ENCODE measurements around the gene SRM.

DNA sequence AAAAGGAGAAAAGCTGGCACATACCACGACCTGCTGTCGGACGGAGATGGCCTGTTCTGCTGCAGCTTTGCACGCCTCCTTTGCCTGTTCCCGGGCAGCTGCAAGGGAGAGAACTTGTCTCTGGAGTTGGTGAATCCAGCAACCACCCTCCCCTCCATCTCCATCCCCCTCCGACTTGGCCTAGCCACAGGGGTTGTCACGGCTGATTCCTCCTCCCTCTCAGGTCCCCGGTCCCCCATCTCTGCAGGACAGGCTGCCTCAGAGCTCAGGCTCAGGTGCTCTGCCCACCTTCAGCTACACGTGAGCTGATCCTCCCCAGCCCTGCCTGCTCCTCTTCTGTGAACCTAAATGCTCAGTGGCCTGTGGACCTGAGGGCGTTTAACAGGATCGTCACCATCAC lies 11.1 kb upstream of the SRM start:
- TF ChIP-seq POLR2AphosphoS5 (IDR thresholded peaks at IDR 0.05; ENCODE audit: low read depth, low read length): no peak; the same call in 1 of the 2 replicates
- TF ChIP-seq, protein P1, sequence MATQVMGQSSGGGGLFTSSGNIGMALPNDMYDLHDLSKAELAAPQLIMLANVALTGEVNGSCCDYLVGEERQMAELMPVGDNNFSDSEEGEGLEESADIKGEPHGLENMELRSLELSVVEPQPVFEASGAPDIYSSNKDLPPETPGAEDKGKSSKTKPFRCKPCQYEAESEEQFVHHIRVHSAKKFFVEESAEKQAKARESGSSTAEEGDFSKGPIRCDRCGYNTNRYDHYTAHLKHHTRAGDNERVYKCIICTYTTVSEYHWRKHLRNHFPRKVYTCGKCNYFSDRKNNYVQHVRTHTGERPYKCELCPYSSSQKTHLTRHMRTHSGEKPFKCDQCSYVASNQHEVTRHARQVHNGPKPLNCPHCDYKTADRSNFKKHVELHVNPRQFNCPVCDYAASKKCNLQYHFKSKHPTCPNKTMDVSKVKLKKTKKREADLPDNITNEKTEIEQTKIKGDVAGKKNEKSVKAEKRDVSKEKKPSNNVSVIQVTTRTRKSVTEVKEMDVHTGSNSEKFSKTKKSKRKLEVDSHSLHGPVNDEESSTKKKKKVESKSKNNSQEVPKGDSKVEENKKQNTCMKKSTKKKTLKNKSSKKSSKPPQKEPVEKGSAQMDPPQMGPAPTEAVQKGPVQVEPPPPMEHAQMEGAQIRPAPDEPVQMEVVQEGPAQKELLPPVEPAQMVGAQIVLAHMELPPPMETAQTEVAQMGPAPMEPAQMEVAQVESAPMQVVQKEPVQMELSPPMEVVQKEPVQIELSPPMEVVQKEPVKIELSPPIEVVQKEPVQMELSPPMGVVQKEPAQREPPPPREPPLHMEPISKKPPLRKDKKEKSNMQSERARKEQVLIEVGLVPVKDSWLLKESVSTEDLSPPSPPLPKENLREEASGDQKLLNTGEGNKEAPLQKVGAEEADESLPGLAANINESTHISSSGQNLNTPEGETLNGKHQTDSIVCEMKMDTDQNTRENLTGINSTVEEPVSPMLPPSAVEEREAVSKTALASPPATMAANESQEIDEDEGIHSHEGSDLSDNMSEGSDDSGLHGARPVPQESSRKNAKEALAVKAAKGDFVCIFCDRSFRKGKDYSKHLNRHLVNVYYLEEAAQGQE (IDR thresholded peaks at IDR 0.05; ENCODE audit: insufficient read depth in 1 of 2, low read depth in 2 of 2, low read length in 1 of 2): no peak
- no peak for TF ChIP-seq TCF7L2 (IDR thresholded peaks at IDR 0.05; ENCODE audit: low read depth, low read length)
- no peak for TF ChIP-seq CTCF (IDR thresholded peaks at IDR 0.05)
- no peak for TF ChIP-seq SIN3A (IDR thresholded peaks at IDR 0.05; ENCODE audit: borderline replicate concordance, insufficient read depth, low read depth, low read length)
